NCI-H748 treated with DMSO at 0.1 percent for 48 hours (cell line): ENCODE measurements around the gene TNFRSF1A.

ENCODE experiments used
- DNase-seq: peaks from one replicate; lab custom pipeline; 2025; lab: John Stamatoyannopoulos, UW

TNFRSF1A gene

GRCh38 chr12:6341417-6342139 is at the start of gene TNFRSF1A:
TSS of gene TNFRSF1A (minus strand) at chr12:6342076. CDS start at chr12:6341814, 262 bp downstream.
- no peak for DNase-seq

DNA sequence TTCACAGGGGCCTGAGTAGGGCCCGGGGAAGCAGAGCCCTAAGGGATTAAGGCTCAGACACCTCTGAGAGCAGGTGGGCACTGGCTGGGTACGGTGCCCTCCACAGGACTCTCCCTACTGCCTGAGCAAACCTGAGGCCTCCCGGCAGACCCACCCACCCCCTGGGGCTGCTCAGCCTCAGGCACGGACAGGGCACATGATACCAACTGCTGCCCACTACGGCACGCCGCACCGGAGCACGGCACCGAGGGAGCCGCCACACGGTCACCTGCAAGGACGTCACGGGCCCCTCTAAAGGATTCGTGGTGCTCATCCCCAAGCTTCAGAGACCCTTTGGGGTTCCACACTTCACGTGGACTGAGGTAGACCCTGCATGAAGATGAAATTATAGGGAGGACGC is 49.1 kb upstream of the TNFRSF1A start:
- no peak for DNase-seq

DNA sequence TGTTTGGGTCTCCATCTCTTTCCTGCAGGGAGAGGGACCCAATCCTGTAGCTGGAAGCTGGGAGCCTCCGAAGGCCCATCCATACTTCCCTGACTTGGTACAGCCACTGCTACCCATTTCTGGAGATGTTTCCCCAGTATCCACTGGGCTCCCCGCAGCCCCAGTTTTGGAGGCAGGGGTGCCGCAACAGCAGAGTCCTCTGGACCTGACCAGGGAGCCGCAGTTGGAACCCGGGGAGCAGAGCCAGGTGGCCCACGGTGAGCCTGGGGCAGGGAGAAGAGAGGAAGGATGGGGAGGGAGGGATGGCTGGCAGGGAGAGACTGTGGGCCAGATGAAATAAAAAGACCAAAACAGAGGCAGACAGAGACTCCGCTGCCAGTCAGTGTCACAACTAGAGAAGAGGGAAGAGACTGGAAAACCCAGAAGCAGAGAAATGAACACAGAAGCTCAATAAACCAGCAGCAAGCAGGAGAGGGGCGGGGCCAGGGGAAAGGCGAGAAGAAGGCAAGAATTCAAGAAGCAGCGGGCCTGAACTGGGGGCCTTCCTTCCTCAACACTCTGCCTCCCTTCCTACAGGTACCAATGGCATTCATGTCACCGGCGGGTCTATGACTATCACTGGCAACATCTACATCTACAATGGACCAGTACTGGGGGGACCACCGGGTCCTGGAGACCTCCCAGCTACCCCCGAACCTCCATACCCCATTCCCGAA is 48.4 kb upstream of the TNFRSF1A start:
- no peak for DNase-seq

DNA sequence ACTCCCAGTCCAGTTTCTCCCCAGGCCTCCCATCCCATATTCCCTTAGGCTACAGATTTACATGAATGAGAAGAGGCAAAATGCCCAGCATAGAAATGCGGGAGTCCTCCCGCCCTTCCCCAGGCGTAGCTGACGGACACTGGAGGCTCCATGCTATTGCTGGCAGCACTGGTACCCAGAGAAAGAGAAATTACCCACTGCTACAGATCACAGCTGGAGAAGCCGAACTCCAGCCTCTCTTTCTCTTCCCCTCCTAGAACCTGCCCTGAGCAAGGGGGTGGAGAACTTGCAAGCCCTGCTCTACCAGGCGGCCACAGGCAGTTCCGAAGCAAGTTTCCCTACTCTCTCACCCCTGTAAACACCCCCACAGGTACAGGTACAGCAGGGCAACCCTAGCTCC is 45.7 kb upstream of the TNFRSF1A start:
- no peak for DNase-seq

DNA sequence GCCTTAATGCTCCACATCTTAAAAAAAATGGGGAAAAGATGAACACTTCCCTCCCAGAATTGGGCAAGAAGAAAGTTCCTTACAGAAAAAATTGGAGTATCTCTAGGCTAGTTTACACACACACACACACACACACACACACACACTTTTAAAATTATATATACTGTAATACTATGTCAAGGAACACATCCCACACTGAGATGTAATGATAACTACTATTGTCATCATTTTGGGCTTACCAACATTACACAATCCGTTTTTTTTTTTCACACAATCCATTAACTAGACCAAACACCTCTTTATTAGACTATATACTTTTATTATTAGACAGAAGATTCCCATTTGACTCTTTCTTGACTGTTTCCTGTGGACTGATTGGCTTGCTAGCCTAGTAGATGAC is 44.6 kb upstream of the TNFRSF1A start:
- no peak for DNase-seq

DNA sequence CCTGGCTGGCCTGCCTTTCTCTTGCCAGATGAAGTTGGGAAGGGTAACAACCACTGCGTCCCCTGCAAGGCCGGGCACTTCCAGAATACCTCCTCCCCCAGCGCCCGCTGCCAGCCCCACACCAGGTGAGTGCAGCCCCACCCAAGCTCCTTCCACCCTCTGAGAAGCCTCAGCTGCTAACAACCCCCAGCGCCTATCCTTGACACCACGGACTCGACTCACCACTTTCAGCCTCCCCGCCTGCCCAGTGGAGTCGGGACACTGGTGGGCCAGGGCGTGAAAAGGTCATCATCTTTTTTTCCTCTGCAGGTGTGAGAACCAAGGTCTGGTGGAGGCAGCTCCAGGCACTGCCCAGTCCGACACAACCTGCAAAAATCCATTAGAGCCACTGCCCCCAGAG is 44.2 kb upstream of the TNFRSF1A start:
- no peak for DNase-seq

DNA sequence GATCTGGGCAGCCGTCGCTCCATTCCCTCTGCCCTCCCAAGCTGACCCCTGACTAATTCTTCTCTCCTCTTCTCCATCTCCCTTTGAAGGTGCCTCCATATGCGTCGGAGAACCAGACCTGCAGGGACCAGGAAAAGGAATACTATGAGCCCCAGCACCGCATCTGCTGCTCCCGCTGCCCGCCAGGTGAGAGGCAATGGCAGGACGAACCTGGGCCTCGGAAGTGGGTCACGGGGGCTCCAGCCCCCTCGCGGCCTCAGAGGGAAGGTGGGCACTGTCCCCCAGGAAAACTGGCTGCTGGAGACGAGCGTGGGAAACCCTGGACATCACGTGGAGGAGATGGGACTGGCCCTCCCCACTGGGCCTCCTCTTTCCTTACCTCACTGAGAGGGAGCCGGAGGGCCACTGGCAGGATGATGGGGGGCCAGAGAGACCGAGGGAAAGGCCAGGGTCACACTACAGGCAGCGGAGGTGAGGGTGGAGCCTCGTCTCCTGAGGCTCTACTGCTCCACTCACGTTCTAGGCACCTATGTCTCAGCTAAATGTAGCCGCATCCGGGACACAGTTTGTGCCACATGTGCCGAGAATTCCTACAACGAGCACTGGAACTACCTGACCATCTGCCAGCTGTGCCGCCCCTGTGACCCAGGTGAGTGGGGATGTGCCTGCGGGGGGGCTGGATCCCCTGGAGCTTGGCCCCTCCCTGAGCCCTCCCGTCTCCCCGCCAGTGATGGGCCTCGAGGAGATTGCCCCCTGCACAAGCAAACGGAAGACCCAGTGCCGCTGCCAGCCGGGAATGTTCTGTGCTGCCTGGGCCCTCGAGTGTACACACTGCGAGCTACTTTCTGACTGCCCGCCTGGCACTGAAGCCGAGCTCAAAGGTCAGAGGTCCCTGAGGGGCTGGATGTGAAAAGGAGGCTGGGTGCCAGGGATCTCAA is 42.9 kb upstream of the TNFRSF1A start:
- DNase-seq = no peak

DNA sequence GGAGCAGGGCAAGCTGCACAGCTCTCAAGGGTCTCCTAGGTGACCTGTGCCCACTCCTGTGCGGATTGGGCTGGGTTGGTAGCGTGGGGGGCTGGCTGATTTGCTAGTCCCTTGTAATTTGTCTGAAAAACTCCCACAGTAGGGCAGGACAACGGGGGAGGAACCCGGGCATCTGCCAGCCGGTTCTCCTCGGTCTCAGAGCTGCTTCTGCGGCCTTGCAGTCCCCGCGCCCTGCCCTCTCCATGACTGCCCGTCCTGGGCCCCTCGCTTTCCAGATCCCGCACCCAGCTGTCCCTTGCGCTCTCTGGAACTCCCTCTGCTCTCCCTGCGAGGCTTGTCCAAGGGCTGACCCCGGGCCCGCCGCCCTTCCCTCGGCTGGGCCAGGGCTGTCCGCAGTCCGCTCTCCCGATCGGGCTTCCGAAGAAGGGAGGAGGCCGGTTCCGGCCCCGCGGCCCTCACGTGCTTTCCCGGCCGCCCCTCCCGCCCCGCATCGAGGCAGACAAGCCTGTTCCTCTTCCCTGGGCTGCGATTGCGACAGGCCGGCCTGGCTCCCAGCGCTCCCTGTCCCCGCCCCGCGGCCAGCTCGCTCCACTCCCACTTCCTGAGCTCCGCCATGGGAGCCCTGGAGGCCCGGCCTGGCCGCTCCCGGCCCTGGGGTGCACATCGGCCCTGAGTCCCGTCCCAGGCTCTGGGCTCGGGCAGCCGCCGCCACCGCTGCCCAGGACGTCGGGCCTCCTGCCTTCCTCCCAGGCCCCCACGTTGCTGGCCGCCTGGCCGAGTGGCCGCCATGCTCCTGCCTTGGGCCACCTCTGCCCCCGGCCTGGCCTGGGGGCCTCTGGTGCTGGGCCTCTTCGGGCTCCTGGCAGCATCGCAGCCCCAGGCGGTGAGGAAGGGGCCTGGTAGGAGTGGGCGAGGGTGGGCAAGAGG is 42.0 kb upstream of the TNFRSF1A start, which contains the start of gene LTBR:
LTBR (plus strand) TSS at position 591 of the 927 bp plus-strand sequence; CDS start at position 788, 197 bp downstream.
- no peak for DNase-seq

DNA sequence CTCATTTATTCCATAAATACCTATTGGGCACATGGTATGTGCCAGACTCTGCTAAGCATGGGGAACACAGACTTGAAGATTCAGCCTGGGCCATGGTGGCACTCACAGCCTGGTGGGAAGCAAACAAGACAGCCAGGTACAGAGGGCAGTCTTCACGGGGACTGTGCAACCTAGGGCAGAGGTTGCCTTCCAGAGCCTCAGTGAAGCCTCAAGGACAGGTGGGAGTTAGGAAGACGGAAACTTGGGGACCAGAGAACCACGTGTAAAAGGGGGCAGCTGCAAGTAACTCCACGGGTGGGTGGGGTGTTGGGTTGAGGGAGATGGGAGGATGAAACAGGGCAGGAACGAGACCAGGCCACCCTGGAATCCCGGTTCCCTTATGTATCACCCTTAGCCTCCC is 41.1 kb upstream of the TNFRSF1A start:
- no peak for DNase-seq

DNA sequence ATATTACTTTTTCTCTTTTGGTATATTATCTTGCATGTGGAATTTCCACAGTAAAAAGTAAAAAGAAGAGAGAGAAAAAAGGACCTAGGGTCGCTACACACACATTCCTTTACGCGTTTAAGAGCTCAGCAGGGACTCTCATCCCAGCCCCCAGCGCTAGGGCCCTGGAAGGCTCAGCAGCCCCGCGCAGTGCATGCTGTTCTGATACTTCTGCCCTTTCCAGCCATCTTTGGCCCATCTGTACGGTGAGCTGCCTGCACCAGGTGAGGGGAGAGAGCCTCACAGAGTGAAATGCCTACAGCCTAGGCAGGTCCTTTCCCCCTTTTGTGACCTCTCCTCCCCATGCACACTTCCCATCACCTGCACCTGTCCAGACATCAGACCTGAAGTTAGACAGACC is 40.5 kb upstream of the TNFRSF1A start:
- DNase-seq = no peak

DNA sequence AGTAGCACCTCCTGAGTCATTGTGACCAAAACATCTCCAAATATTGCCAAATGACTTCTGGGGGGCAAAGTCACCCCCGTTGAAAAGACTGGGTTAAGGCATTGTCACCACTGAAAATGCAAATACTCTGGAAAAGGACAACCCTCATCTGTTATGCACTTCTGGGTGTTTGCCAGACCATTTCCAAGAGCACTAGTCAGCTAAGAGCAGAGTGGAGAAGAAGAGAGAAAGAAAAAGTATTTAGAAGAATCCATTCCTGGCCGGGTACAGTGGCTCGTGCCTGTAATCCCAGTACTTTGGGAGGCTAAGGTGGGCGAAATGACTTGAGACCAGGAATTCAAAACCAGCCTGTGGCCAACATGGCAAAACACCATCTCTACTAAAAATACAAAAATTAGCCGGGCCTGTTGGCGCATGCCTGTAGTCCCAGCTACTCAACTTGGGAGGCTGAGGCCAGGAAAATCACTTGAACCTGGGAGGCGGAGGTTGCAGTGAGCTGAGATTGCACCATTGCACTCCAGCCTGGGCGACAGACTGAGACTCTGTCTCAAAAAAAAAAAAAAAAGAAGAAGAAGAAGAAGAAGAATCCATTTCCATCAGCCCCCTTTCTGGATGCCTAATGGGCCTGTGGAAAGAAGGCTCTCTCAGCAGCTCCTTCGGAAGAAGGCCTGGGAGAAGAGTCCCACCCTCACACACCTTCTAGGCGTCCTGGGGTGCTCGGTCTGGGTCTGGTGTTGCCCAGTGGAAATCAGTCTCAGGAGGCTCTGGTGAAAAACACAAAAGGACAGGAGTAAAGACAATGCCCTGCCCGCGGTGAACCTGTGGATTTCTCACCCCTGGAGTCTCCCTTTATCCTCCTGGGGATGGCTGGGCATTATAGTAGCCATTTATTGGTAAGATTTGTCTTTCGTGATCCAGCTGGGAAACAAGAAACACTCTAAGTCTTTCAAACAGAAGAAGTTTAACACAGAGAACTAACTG is 38.6 kb upstream of the TNFRSF1A start:
- DNase-seq = no peak

GRCh38 chr12:6378709-6379472 is 37.0 kb upstream of the TNFRSF1A start:
- no peak for DNase-seq

DNA sequence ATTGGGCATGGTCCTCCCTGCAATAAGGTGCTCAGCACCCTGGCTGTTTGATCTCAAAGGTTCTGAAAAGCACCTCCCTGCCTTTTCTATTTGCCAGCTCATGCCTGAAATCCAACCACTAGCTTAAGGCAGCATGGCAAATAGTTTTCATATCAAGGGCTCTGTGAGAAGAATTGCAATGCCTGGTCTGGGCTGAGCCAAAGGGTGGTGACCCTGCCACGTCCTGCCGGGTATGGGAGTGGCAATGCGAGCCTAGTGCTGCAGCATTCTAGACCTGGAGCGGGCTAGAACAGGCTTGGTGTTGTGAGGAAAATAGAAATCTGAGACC is 35.8 kb upstream of the TNFRSF1A start:
- no peak for DNase-seq

DNA sequence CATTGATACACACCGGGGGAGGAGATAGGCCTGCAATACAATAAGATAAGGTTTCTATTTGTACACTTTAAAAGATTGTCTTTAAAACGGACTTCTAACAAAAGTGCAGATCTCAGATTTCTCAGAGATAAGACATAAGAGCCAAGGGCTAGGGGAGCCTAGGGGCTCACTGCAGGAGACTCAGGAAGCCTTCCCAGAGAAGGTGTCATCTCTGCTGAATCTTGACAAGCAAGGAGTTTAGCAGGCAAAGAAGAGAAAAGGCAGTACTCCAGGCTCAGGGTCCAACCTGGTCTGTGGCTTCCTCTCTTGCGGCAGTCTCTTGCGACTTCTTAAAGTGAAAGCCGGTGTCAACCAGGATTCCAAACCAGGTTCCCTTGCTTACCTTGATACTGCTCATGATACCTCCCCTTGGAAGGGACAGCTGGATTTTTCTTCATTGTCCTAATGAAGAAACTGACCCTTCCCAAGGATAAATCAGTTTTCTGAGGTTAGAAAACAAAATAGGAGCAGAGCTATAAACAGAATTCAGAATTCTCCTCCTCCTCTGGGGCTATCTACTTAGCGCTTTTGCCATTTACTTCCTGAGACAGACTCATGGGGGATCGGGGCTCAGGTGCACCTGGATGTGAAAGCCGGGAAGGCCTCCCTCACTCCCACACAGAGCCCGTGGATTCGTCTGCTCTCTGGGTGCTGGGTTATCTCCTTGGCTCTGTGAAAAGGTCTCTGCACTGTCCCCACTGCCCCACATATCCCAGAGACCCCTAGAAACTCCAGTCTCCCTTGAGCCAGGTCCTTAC is 35.2 kb upstream of the TNFRSF1A start:
- no peak for DNase-seq

GRCh38 chr12:6376079-6376869 is 34.4 kb upstream of the TNFRSF1A start:
- DNase-seq = no peak

DNA sequence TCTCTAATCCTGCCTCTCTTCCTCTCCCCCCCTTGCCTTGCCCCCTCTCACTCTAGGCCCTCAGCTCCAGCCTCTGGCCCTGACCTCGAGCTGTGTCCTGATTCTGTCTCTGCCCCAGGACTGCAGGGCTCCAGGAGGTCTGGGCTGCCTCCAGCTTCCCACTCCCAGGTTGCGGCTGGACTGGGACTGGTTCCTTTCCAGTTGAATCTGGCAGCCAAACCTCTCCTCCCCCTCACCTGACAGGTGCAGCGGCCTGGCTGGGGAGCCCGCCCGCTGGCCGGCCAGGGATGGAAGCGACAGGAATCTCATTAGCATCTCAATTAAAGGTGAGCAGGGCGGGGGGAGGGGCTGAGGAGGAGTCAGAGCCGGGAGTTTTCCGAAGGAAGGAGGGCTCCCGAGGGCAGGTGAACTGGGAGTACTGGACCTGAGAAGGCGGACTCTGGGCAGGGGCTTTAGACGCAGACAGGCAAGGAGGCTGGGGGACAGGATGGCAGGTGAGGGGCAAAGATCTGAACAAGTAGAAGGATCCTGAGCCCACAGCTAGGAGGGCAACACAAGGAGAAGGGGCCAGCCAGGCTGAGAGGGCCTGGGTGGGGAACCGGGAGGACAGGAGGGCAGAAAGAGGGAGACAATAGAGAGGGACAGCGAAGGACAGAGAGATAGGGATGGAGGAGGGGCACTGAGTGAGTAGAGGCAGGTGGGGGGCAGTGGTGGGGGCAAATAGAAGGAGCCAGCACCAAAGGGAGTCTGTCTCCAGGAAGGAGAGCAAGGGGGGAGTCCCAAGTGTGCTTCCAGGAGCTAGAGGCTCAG is 33.6 kb upstream of the TNFRSF1A start, which contains the start of gene SCNN1A:
SCNN1A (minus strand) TSS at position 295 of the 810 bp plus-strand sequence. CDS start 780 bp downstream, outside the sequence.
- peak; percentile 56 for DNase-seq

DNA sequence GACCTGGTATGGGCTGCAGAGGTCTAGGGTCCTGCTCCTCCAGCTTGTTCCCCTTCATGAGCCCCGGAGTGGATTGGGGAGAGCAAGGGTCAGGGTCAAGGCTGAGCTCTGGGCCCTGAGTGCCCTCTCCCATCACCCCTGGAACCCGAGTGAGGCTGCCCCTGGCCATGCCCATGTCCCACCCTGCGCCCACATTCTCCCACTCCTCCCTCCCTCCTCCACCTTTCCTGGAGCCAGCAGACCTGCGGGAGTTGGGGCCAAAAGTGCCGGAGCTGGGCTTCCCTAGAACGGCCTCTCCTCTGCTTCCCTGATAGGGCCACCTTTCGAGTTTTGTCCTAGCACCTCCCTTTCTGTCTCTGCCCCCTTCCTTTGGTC is 32.9 kb upstream of the TNFRSF1A start:
- DNase-seq = no peak
